ENCODE measurements around the gene TSNAXIP1. TPM values are rescaled to one million over a fixed set of nuclear protein-coding genes. Genes with fewer than 3 reads are reported as not detected.

TSNAXIP1 gene
- total and polyA plus RNA-seq, 4 donors = 4.1 to 8.7 (median 5.0) TPM

GRCh38 chr16:67760206-67760955, 46.3 kb upstream of the TSNAXIP1 start:
- ATAC-seq (ENCODE audit: insufficient read depth, low FRiP score) = no peak
- WGBS, 2 donors = 55 to 72% methylated on average over 8 of the region's 8 CpGs
- H3K9ac ChIP-seq (ENCODE audit: insufficient read depth in 1 of 2, low read length in 2 of 2) = no peak overlapping the region
- TF ChIP-seq CTCF (IDR thresholded peaks at IDR 0.05; ENCODE audit: control extremely low read depth, extremely low read depth) = no peak
- H3K9me3 ChIP-seq (ENCODE audit: control insufficient read depth in 4 of 4, insufficient read depth in 3 of 4, low read length in 3 of 4) = no peaks in the 10 kb centered on the region
- no peaks in the 10 kb centered on the region for H3K4me1 ChIP-seq (ENCODE audit: control insufficient read depth in 5 of 5, insufficient read depth in 5 of 5, low read length in 5 of 5)
- H3K36me3 ChIP-seq (ENCODE audit: control insufficient read depth in 4 of 4, insufficient read depth in 4 of 4, low read length in 4 of 4) = peaks cover 0 to 9% (median 5%) of the 10 kb centered on the region in 4 donors
- H3K27me3 ChIP-seq (ENCODE audit: control insufficient read depth in 3 of 3, insufficient read depth in 3 of 3, low read length in 2 of 3) = no peaks in the 10 kb centered on the region
- H3K4me3 ChIP-seq = no peak overlapping the region
- DNase-seq = no peak
- no peak overlapping the region for H3K27ac ChIP-seq (ENCODE audit: low read depth in 1 of 2, low read length in 1 of 2)

DNA sequence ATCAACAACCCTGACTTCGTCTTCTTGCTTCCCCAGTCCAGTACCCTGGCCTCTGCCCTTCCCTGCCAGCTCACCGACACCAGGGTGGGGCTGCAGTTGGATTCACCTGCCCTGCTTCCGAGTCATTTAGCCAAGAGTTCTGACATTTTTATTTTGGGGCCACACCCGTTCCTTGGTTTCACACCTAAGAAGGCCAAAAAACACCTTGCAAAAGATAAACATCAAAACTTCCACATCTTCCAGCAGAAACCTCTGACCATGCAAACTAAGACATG, 45.8 kb upstream of the TSNAXIP1 start:
- DNase-seq (no peak), ATAC-seq (ENCODE audit: insufficient read depth, low FRiP score) (no peak)
- WGBS, 2 donors = 84 to 92% methylated on average over 4 of the region's 4 CpGs
- Histone ChIP-seq H3K36me3 (ENCODE audit: control insufficient read depth in 4 of 4, insufficient read depth in 4 of 4, low read length in 4 of 4) (peaks cover 0 to 9% (median 5%) of the 10 kb centered on the region in 4 donors), H3K4me1 (ENCODE audit: control insufficient read depth in 5 of 5, insufficient read depth in 5 of 5, low read length in 5 of 5) (no peaks in the 10 kb centered on the region), H3K4me3 (no peak overlapping the region), H3K27ac (ENCODE audit: low read depth in 1 of 2, low read length in 1 of 2) (no peak overlapping the region), H3K9me3 (ENCODE audit: control insufficient read depth in 4 of 4, insufficient read depth in 3 of 4, low read length in 3 of 4) (no peaks in the 10 kb centered on the region), H3K9ac (ENCODE audit: insufficient read depth in 1 of 2, low read length in 2 of 2) (no peak overlapping the region), H3K27me3 (ENCODE audit: control insufficient read depth in 3 of 3, insufficient read depth in 3 of 3, low read length in 2 of 3) (no peaks in the 10 kb centered on the region)
- no peak for TF ChIP-seq CTCF (IDR thresholded peaks at IDR 0.05; ENCODE audit: control extremely low read depth, extremely low read depth)

DNA sequence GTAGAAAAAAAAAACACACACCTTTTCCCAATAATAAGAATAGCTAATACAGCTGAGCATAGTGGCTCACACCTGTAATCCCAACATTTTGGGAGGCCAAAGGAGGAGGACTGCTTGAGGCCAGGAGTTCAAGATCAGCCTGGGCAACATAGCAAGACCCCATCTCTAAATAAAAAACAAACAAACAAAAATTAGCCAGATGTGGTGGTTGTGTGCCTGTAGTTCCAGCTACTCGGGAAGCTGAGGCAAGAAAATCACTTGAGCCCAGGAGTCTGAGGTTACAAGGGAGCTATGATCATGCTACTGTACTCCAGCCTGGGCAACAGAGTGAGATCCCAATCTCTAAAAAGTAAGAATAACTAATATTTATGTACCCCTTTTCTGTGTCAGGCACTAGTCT, 44.8 kb upstream of the TSNAXIP1 start:
- DNase-seq = no peak
- no peaks in the 10 kb centered on the region for H3K27me3 ChIP-seq (ENCODE audit: control insufficient read depth in 3 of 3, insufficient read depth in 3 of 3, low read length in 2 of 3)
- no peak for TF ChIP-seq CTCF (IDR thresholded peaks at IDR 0.05; ENCODE audit: control extremely low read depth, extremely low read depth)
- no peak overlapping the region for H3K9ac ChIP-seq (ENCODE audit: insufficient read depth in 1 of 2, low read length in 2 of 2)
- WGBS, 2 donors = 95 to 96% methylated on average over 1 of the region's 1 CpG
- H3K4me3 ChIP-seq = no peak overlapping the region
- no peak overlapping the region for H3K27ac ChIP-seq (ENCODE audit: low read depth in 1 of 2, low read length in 1 of 2)
- H3K9me3 ChIP-seq (ENCODE audit: control insufficient read depth in 4 of 4, insufficient read depth in 3 of 4, low read length in 3 of 4) = no peaks in the 10 kb centered on the region
- no peak for ATAC-seq (ENCODE audit: insufficient read depth, low FRiP score)
- no peaks in the 10 kb centered on the region for H3K4me1 ChIP-seq (ENCODE audit: control insufficient read depth in 5 of 5, insufficient read depth in 5 of 5, low read length in 5 of 5)
- H3K36me3 ChIP-seq (ENCODE audit: control insufficient read depth in 4 of 4, insufficient read depth in 4 of 4, low read length in 4 of 4) = peaks cover 2 to 9% (median 6%) of the 10 kb centered on the region in 4 donors

GRCh38 chr16:67762385-67762784, 44.3 kb upstream of the TSNAXIP1 start:
- Histone ChIP-seq H3K9ac (ENCODE audit: insufficient read depth in 1 of 2, low read length in 2 of 2) (no peak overlapping the region), H3K27me3 (ENCODE audit: control insufficient read depth in 3 of 3, insufficient read depth in 3 of 3, low read length in 2 of 3) (no peaks in the 10 kb centered on the region), H3K9me3 (ENCODE audit: control insufficient read depth in 4 of 4, insufficient read depth in 3 of 4, low read length in 3 of 4) (no peaks in the 10 kb centered on the region), H3K4me1 (ENCODE audit: control insufficient read depth in 5 of 5, insufficient read depth in 5 of 5, low read length in 5 of 5) (no peaks in the 10 kb centered on the region), H3K4me3 (no peak overlapping the region), H3K36me3 (ENCODE audit: control insufficient read depth in 4 of 4, insufficient read depth in 4 of 4, low read length in 4 of 4) (peaks cover 2 to 7% (median 5%) of the 10 kb centered on the region in 4 donors), H3K27ac (ENCODE audit: low read depth in 1 of 2, low read length in 1 of 2) (no peak overlapping the region)
- 94 to 95% methylated on average over 2 of the region's 2 CpGs for whole genome bisulfite sequencing, 2 donors
- DNase-seq = no peak
- no peak for TF ChIP-seq CTCF (IDR thresholded peaks at IDR 0.05; ENCODE audit: control extremely low read depth, extremely low read depth)
- no peak for ATAC-seq (ENCODE audit: insufficient read depth, low FRiP score)
